Caco-2 (cell line): Measurements from ENCODE around the gene AQP5. TPM values are rescaled to one million over a fixed set of nuclear protein-coding genes. Genes with fewer than 3 reads are reported as not detected.
A peak's percentile ranks its signal among the peaks of the same experiment; 100 is the strongest.

ENCODE experiments used
- Bru-seq: library from RNA; stranded (reverse); fragments of 400-500 nt; gene quantifications from one replicate; lab custom pipeline; 2021; lab: Mats Ljungman, UMichigan
- BruChase-seq, 2 experiments: library from RNA; stranded (reverse); fragments of 400-500 nt; gene quantifications; one replicate each; lab custom pipeline; 2021; lab: Mats Ljungman, UMichigan
- BruUV-seq: library from RNA; stranded (reverse); fragments of 400-500 nt; replicated peaks from 2 replicates; lab custom pipeline; 2021; lab: Mats Ljungman, UMichigan
- CTCF ChIA-PET: fragments of 300-600 bp; sonication (Branson Sonifier 250); formaldehyde crosslinking; loops from one replicate; lab custom pipeline; 2022; ENCODE audit warnings: antibody characterized with exemption; lab: Charles Lee
- POLR2A ChIA-PET: fragments of 300-600 bp; sonication (Branson Sonifier 250); formaldehyde crosslinking; loops from one replicate; lab custom pipeline; 2022; ENCODE audit warnings: antibody characterized with exemption; lab: Charles Lee
- DNase-seq, 2 experiments: peaks; one replicate each; pipeline versions ENCODE4 v3.0.0 to v3.0.0-alpha.2; 2020 to 2022
- H3K27me3 ChIP-seq: replicated peaks from 2 replicates; pipeline ENCODE4 v1.6.0; 2011; ENCODE audit warnings: low read length; ENCODE audit not compliant: control insufficient read depth, insufficient read depth
- H3K36me3 ChIP-seq: 2 replicates; pipeline ENCODE4 v1.5.1; 2011; ENCODE audit warnings: low read length; ENCODE audit not compliant: control insufficient read depth, insufficient read depth
- H3K4me1 ChIP-seq: fragments of 250-450 bp; sonication (Bioruptor Pico); 2 replicates; pipeline ENCODE4 v1.5.1; 2020; ENCODE audit warnings: mild to moderate bottlenecking
- H3K4me3 ChIP-seq: 2 replicates; pipeline ENCODE4 v1.5.1; 2011; ENCODE audit warnings: low read depth, mild to moderate bottlenecking, control low read depth, low read length
- H3K9me3 ChIP-seq: fragments of 250-450 bp; sonication (Bioruptor Pico); 2 replicates; pipeline ENCODE4 v1.5.1; 2020; ENCODE audit warnings: mild to moderate bottlenecking, moderate library complexity
- H3K27ac Mint-ChIP-seq: one replicate; pipeline ENCODE4 v1.8.0; 2022; ENCODE audit warnings: mixed read lengths; ENCODE audit not compliant: unreplicated experiment
- H3K27me3 Mint-ChIP-seq: one replicate; pipeline ENCODE4 v1.8.0; 2022; ENCODE audit warnings: mixed read lengths; ENCODE audit not compliant: insufficient read depth, unreplicated experiment
- H3K36me3 Mint-ChIP-seq: one replicate; pipeline ENCODE4 v1.8.0; 2022; ENCODE audit warnings: mild to moderate bottlenecking, mixed read lengths; ENCODE audit not compliant: insufficient read depth, unreplicated experiment
- H3K4me1 Mint-ChIP-seq: one replicate; pipeline ENCODE4 v1.8.0; 2022; ENCODE audit warnings: low read depth, mixed read lengths; ENCODE audit not compliant: unreplicated experiment
- H3K4me3 Mint-ChIP-seq: one replicate; pipeline ENCODE4 v1.8.0; 2022; ENCODE audit warnings: mild to moderate bottlenecking, moderate library complexity, mixed read lengths; ENCODE audit not compliant: unreplicated experiment
- H3K9me3 Mint-ChIP-seq: one replicate; pipeline ENCODE4 v1.8.0; 2022; ENCODE audit warnings: mixed read lengths; ENCODE audit not compliant: unreplicated experiment
- intact Hi-C: fragments of 100-400 bp; cut with micrococcal nuclease; formaldehyde crosslinking; loops from one replicate; pipeline ENCODE4 v1.10.0; 2022; ENCODE audit not compliant: unreplicated experiment
- long read RNA-seq: library from polyadenylated mRNA; stranded (forward); transcript quantifications from one replicate; pipeline ENCODE4 v2.0.0, GENCODE V29; 2022
- total RNA-seq: library from RNA; stranded (reverse); gene quantifications from 2 replicates; pipeline ENCODE4 v1.2.3, GENCODE V29; 2022
- TF ChIP-seq, protein P1 (sequence below), 2 experiments: fragments of 200-600 bp in 1 of 2; IDR thresholded peaks; 1 replicate in 1 of 2; 2 replicates in 1 of 2; pipeline versions ENCODE4 v1.5.1 to v1.8.0; 2011 to 2022; ENCODE audit warnings: antibody characterized with exemption in 1 of 2, control low read depth in 1 of 2, inconsistent platforms in 1 of 2, low read depth in 1 of 2, low read length in 1 of 2, mild to moderate bottlenecking in 1 of 2, moderate library complexity in 1 of 2; ENCODE audit not compliant: insufficient read depth in 1 of 2, severe bottlenecking in 1 of 2, unreplicated experiment in 1 of 2

The AQP5 gene
- not detected in 2 replicates for total RNA-seq
- not detected for Bru-seq, nascent RNA
- BruChase-seq, experiment 1, labeled RNA remaining after a 2-hour chase = not detected
- percentile 14 among the genes with signal in this experiment for BruChase-seq, experiment 2, labeled RNA remaining after a 6-hour chase
- long read RNA-seq = 0 reads

DNA sequence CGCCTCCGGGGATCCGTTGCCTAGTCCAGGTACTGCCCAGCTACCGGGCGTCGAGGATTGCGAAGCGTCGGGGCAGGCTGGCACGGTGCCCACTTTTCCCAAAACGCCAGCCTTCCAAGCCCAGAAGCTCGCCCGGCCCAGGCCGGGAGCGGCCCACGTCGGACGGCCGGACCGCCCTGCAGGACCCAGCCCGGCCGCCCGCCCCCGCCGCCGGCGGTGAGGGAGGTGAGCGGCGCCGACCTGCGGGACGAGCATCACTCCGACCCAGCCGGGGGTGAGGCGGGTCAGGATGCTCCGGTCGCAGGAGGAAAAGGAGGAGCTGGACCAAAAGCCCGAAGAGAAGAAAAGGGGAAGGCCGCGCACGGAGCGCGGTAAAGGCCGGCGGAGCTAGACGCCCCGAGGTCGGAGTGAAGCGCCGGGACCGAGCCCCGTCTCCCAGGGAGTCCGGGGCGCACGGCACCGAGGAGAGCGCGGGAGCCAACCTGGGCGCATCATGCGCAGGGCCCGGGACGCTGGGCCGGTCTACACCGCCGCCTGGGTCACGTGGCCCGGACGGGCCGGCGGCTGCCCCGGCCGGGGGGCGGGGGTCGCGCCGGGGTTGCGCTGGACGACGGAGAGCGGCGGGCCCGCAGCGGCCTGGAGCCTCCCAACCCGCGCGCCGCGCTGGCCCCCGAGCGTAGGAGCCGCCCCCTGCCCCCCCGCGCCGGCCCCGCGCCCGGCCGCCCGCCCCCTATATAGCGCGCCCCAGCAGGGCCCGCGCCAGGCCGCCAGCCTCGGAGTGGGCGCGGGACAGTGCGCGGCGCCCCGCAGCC is at the start of gene AQP5:
AQP5 (plus strand) TSS at position 762 of the 812 bp plus-strand sequence. CDS start 146 bp downstream, outside the sequence.
- no peaks in the 10 kb centered on the region for H3K36me3 ChIP-seq
- Mint-ChIP-seq H3K4me1 (peaks cover 7% of the 10 kb centered on the region), H3K27ac (no peak within 1 kb of the TSS), H3K36me3 (no peaks in the 10 kb centered on the region), H3K4me3 (no peak within 1 kb of the TSS), H3K27me3 (no peaks in the 10 kb centered on the region), H3K9me3 (no peaks in the 10 kb centered on the region)
- no peak for DNase-seq
- H3K9me3 ChIP-seq = no peaks in the 10 kb centered on the region
- H3K4me1 ChIP-seq = peaks cover 18% of the 10 kb centered on the region
- H3K4me3 ChIP-seq = no peak within 1 kb of the TSS
- intact Hi-C loops = no loop called here
- TF ChIP-seq, protein P1, sequence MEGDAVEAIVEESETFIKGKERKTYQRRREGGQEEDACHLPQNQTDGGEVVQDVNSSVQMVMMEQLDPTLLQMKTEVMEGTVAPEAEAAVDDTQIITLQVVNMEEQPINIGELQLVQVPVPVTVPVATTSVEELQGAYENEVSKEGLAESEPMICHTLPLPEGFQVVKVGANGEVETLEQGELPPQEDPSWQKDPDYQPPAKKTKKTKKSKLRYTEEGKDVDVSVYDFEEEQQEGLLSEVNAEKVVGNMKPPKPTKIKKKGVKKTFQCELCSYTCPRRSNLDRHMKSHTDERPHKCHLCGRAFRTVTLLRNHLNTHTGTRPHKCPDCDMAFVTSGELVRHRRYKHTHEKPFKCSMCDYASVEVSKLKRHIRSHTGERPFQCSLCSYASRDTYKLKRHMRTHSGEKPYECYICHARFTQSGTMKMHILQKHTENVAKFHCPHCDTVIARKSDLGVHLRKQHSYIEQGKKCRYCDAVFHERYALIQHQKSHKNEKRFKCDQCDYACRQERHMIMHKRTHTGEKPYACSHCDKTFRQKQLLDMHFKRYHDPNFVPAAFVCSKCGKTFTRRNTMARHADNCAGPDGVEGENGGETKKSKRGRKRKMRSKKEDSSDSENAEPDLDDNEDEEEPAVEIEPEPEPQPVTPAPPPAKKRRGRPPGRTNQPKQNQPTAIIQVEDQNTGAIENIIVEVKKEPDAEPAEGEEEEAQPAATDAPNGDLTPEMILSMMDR (IDR thresholded peaks at IDR 0.05; ENCODE audit: insufficient read depth in 1 of 2, low read depth in 1 of 2, low read length in 1 of 2, severe bottlenecking in 1 of 2, unreplicated experiment in 1 of 2) = no peak
- BruUV-seq = no TSS peak
- H3K27me3 ChIP-seq = no peaks in the 10 kb centered on the region
- ChIA-PET POLR2A (no interaction called here), CTCF (no interaction called here)

GRCh38 chr12:49912345-49913255 is 49.1 kb upstream of the AQP5 start:
- intact Hi-C loops = no loop called here
- TF ChIP-seq, protein P1 (IDR thresholded peaks at IDR 0.05; ENCODE audit: insufficient read depth in 1 of 2, low read depth in 1 of 2, low read length in 1 of 2, severe bottlenecking in 1 of 2, unreplicated experiment in 1 of 2) = no peak
- CTCF ChIA-PET = no interaction called here
- no TSS peak for BruUV-seq
- Mint-ChIP-seq H3K27ac (no peak overlapping the region), H3K4me3 (no peak overlapping the region), H3K27me3 (no peaks in the 10 kb centered on the region), H3K9me3 (no peaks in the 10 kb centered on the region), H3K36me3 (no peaks in the 10 kb centered on the region), H3K4me1 (no peaks in the 10 kb centered on the region)
- no peaks in the 10 kb centered on the region for H3K9me3 ChIP-seq
- peak in 1 of 2 experiments; percentile 25 for DNase-seq
- POLR2A ChIA-PET = no interaction called here
- no peaks in the 10 kb centered on the region for H3K4me1 ChIP-seq
- H3K27me3 ChIP-seq = no peaks in the 10 kb centered on the region
- H3K4me3 ChIP-seq = no peak overlapping the region
- H3K36me3 ChIP-seq = no peaks in the 10 kb centered on the region
